Heart left ventricle (tissue), 16 donors: ENCODE measurements around the gene LIPC. TPM values are rescaled to one million over a fixed set of nuclear protein-coding genes. Genes with fewer than 3 reads are reported as not detected.

Source experiments
- ATAC-seq, 4 donors: fragments of 200-7000 bp; cut with Tn5 transposase; one replicate each; pipeline ENCODE4 v1.9.1; 2020 to 2022; ENCODE audit warnings: moderate library complexity in 4 of 4, mild to moderate bottlenecking in 3 of 4, moderate number of reproducible peaks in 1 of 4
- DNase-seq, 5 donors: peaks; one replicate each; pipeline ENCODE4 v3.0.0-alpha.2; 2020
- H3K27ac ChIP-seq, 12 donors: fragments of 200-600 bp; sonication (generic) in 4 of 12; one replicate each; pipeline versions ENCODE4 v1.5.0 to v1.8.0; 2016 to 2022; ENCODE audit warnings: mild to moderate bottlenecking in 2 of 12
- H3K27me3 ChIP-seq, 9 donors: fragments of 200-600 bp; sonication (generic) in 2 of 9; one replicate each; pipeline versions ENCODE4 v1.5.1 to v1.8.0; 2016 to 2022; ENCODE audit warnings: mild to moderate bottlenecking in 3 of 9
- H3K36me3 ChIP-seq, 9 donors: fragments of 200-600 bp; sonication (generic) in 2 of 9; one replicate each; pipeline versions ENCODE4 v1.5.0 to v1.8.0; 2018 to 2022; ENCODE audit warnings: mild to moderate bottlenecking in 2 of 9
- H3K4me1 ChIP-seq, 12 donors: fragments of 200-600 bp; sonication (generic) in 4 of 12; one replicate each; pipeline versions ENCODE4 v1.5.0 to v1.8.0; 2016 to 2022; ENCODE audit warnings: mild to moderate bottlenecking in 3 of 12
- H3K4me3 ChIP-seq, 12 donors: fragments of 200-600 bp; sonication (generic) in 4 of 12; one replicate each; pipeline versions ENCODE4 v1.5.0 to v1.8.0; 2017 to 2022; ENCODE audit warnings: mild to moderate bottlenecking in 9 of 12, moderate library complexity in 4 of 12
- H3K9me3 ChIP-seq, 12 donors: fragments of 200-600 bp; sonication (generic) in 4 of 12; one replicate each; pipeline versions ENCODE4 v1.5.0 to v1.8.0; 2016 to 2022; ENCODE audit warnings: mild to moderate bottlenecking in 1 of 12
- CTCF ChIP-seq, 12 donors: fragments of 200-600 bp; sonication (generic) in 4 of 12; IDR thresholded peaks; one replicate each; pipeline versions ENCODE4 v1.5.0 to v1.8.0; 2018 to 2022; ENCODE audit warnings: antibody characterized with exemption in 12 of 12, mild to moderate bottlenecking in 5 of 12
- POLR2A ChIP-seq, 2 donors: fragments of 450-650 bp; IDR thresholded peaks; one replicate each; pipeline ENCODE4 v1.6.1; 2017; ENCODE audit warnings: antibody characterized with exemption in 2 of 2, mild to moderate bottlenecking in 2 of 2, moderate library complexity in 2 of 2
- WGBS, 4 donors: extraction: QIAGEN DNeasy Blood & Tissue Kit in 2 of 4; methylation state at CpG; one replicate each; pipeline versions ENCODE4 v1.1.5 to v1.1.7; 2013 to 2018; 5-methylcytosine and 5-hydroxymethylcytosine counted together
- intact Hi-C, 10 donors: fragments of 100-400 bp; cut with DNase I; formaldehyde crosslinking; loops; one replicate each; pipeline versions ENCODE4 v1.11.1 to v1.14.2; 2022
- polyA plus RNA-seq, 2 donors: library from polyadenylated mRNA; stranded (reverse); fragments of 200-250 nt; gene quantifications; one replicate each; pipeline ENCODE4 v1.2.3, GENCODE V29; 2013
- total RNA-seq, 9 donors: library from RNA; depleted of rRNA in 2 of 9; stranded (reverse); fragments of >200 nt in 2 of 9; fragmentation: NEBNext Ultra II Directional in 3 of 9; extraction: Animal tissue kit (Norgen Biotek cat#: 25700) in 3 of 9; gene quantifications; one replicate each; pipeline versions ENCODE4 v1.1.0 to v1.2.4, GENCODE V29; 2016 to 2023
- donor health status: ischemic (EF 13 %, LVEDD 7.1; RV severe dilation, severe dysfunction).
- donor health status: healthy with polysubstance abuse.
- donor health status: DM: no; HTN: yes; CAD: no.
- donor health status: DM: no; HTN: no; CAD: no.
- donor health status: ischemic (EF 25% LVEDD 6.9; RV normal size, moderate dysfunction).
- donor health status: ischemic (EF 25% LVEDD 5.7; RV mildly dilated, moderate dysfunction).
- donor health status: healthy.
- donor health status: DM: yes; HTN: yes; CAD: no.
- donor health status: ischemic (EF 35%, LVEDD 5.7; RV mildly dilated, moderate dysfunction).
- donor health status: nonischemic (EF 11% LVEDD 7.7; RV severe dilation, severe dysfunction).
- donor health status: DM: yes; HTN: yes; CAD: no.
- donor health status: PGD.
- donor health status: ischemic (EF 29% LVEDD 5.4; RV normal size, mild dysfunction).
- donor health status: nonischemic (EF 23%, LVEDD 6.1; RV moderate dilation, normal function).

LIPC gene
- total and polyA plus RNA-seq, 11 donors, result 0.10 to 1.4 (median 0.55) TPM; not detected in 1

- intact Hi-C loops, result no loop called here
- Histone ChIP-seq H3K36me3 (no peaks in the 10 kb centered on the region), H3K27ac (peak overlapping the region in 9 of 12 donors; percentile 60 to 86 (median 73)), H3K27me3 (no peaks in the 10 kb centered on the region), H3K9me3 (peaks cover 0 to 13% (median 4%) of the 10 kb centered on the region in 12 donors), H3K4me1 (peaks cover 0 to 23% (median 0%) of the 10 kb centered on the region in 12 donors), H3K4me3 (no peak overlapping the region)
- WGBS, 4 donors, result 58 to 85% (median 73%) methylated on average over 2 to 3 of the region's 3 CpGs
- ATAC-seq (no peak), DNase-seq (no peak)
- TF ChIP-seq POLR2A (IDR thresholded peaks at IDR 0.05), result no peak
- TF ChIP-seq CTCF (IDR thresholded peaks at IDR 0.05), result no peak
These were observed 59.9 kb downstream of the LIPC start for GRCh38 chr15:58491499-58492202.

GRCh38 chr15:58492661-58493397 lies 61.0 kb downstream of the LIPC start:
- no peak for DNase-seq
- H3K4me3 ChIP-seq, result no peak overlapping the region
- WGBS, 4 donors, result 80 to 96% (median 88%) methylated on average over 7 of the region's 7 CpGs
- ATAC-seq, result no peak
- intact Hi-C loops, result no loop called here
- H3K36me3 ChIP-seq, result no peaks in the 10 kb centered on the region
- TF ChIP-seq POLR2A (IDR thresholded peaks at IDR 0.05) (no peak), CTCF (IDR thresholded peaks at IDR 0.05) (no peak)
- peaks cover 0 to 13% (median 4%) of the 10 kb centered on the region in 12 donors for H3K9me3 ChIP-seq
- H3K27ac ChIP-seq, result no peak overlapping the region
- H3K27me3 ChIP-seq, result no peaks in the 10 kb centered on the region
- H3K4me1 ChIP-seq, result peaks cover 0 to 18% (median 0%) of the 10 kb centered on the region in 12 donors

- ATAC-seq (no peak), DNase-seq (no peak)
- no peak for TF ChIP-seq CTCF (IDR thresholded peaks at IDR 0.05)
- Histone ChIP-seq H3K9me3 (peaks cover 0 to 4% (median under 1%) of the 10 kb centered on the region in 12 donors), H3K4me1 (peaks cover 0 to 15% (median 0%) of the 10 kb centered on the region in 12 donors), H3K4me3 (no peak overlapping the region), H3K36me3 (no peaks in the 10 kb centered on the region), H3K27ac (no peak overlapping the region), H3K27me3 (no peaks in the 10 kb centered on the region)
- intact Hi-C loops, result no loop called here
- 90 to 100% (median 95%) methylated on average over 1 of the region's 1 CpG for WGBS, 4 donors
These were observed 62.8 kb downstream of the LIPC start for GRCh38 chr15:58494567-58494966.

GRCh38 chr15:58495891-58496408 lies 64.2 kb downstream of the LIPC start:
- intact Hi-C loops, result no loop called here

More at GRCh38 chr15:58495891-58496408, 64.2 kb downstream of the LIPC start:
- Histone ChIP-seq H3K27me3 (no peaks in the 10 kb centered on the region), H3K4me1 (peaks cover 0 to 7% (median 0%) of the 10 kb centered on the region in 12 donors), H3K4me3 (no peak overlapping the region), H3K36me3 (no peaks in the 10 kb centered on the region), H3K27ac (no peak overlapping the region), H3K9me3 (no peaks in the 10 kb centered on the region)
- no peak for ATAC-seq
- TF ChIP-seq CTCF (IDR thresholded peaks at IDR 0.05), result no peak
- TF ChIP-seq POLR2A (IDR thresholded peaks at IDR 0.05), result no peak
- no peak for DNase-seq
- whole genome bisulfite sequencing, 4 donors, result 73 to 87% (median 81%) methylated on average over 3 of the region's 3 CpGs
